HL-60 (cell line): Measurements from ENCODE around the gene ADGRL2.

ENCODE experiments used
- DNase-seq, 2 experiments: peaks; one replicate each; pipeline ENCODE4 v3.0.0-alpha.2; 2010 to 2020; ENCODE audit warnings: low read depth in 1 of 2, low spot score in 1 of 2
- H3K27ac ChIP-seq: fragments of 250-450 bp; sonication (Bioruptor Pico); replicated peaks from 2 replicates; pipeline ENCODE4 v1.5.1; 2020; ENCODE audit warnings: mild to moderate bottlenecking, moderate library complexity
- H3K27me3 ChIP-seq: fragments of 250-450 bp; sonication (Bioruptor Pico); 2 replicates; pipeline ENCODE4 v1.5.1; 2021; ENCODE audit warnings: mild to moderate bottlenecking, moderate library complexity; ENCODE audit not compliant: insufficient read depth, poor library complexity, severe bottlenecking
- H3K4me3 ChIP-seq: replicated peaks from 2 replicates; pipeline ENCODE4 v1.5.1; 2011; ENCODE audit warnings: mild to moderate bottlenecking, control low read depth, low read length; ENCODE audit not compliant: insufficient read depth
- GABPA ChIP-seq: IDR thresholded peaks from 2 replicates; pipeline ENCODE4 v1.6.1; 2012; ENCODE audit warnings: low read depth
- POLR2AphosphoS5 ChIP-seq: IDR thresholded peaks from 2 replicates; pipeline ENCODE4 v1.6.1; 2012; ENCODE audit warnings: low read depth
- SPI1 ChIP-seq: IDR thresholded peaks from 2 replicates; pipeline ENCODE4 v1.6.1; 2012; ENCODE audit warnings: low read depth, mild to moderate bottlenecking, borderline replicate concordance
- TF ChIP-seq, protein P1 (sequence below): IDR thresholded peaks from one replicate; pipeline ENCODE4 v1.5.1; 2011; ENCODE audit warnings: low read length, control low read depth, inconsistent platforms; ENCODE audit not compliant: insufficient read depth
- TF ChIP-seq, protein P2 (sequence below): IDR thresholded peaks from 2 replicates; pipeline ENCODE4 v1.6.1; 2012; ENCODE audit warnings: low read depth; ENCODE audit not compliant: insufficient replicate concordance

Gene ADGRL2

DNA sequence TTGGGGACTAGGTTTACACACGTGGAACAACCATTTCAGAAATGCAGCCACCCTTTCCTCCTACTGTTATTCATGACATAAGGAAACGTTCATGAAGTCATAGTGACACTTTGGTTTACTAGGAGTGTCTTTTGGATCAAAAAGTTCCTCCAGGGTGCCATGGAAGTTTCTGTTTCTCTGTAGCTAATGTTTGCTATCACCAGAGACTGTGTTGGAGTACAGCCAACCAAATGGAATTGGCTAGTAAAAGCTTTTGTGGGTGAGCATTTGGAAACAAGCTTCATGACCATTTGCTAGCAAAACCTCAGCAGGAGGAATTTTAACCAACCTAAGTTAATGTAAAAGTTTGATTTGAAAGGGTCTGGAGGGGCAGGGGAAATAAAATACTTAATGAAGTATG, 43.9 kb upstream of the ADGRL2 start:
- TF ChIP-seq GABPA (no peak), POLR2AphosphoS5 (no peak)
- H3K27me3 ChIP-seq = no peaks in the 10 kb centered on the region
- DNase-seq = no peak

DNA sequence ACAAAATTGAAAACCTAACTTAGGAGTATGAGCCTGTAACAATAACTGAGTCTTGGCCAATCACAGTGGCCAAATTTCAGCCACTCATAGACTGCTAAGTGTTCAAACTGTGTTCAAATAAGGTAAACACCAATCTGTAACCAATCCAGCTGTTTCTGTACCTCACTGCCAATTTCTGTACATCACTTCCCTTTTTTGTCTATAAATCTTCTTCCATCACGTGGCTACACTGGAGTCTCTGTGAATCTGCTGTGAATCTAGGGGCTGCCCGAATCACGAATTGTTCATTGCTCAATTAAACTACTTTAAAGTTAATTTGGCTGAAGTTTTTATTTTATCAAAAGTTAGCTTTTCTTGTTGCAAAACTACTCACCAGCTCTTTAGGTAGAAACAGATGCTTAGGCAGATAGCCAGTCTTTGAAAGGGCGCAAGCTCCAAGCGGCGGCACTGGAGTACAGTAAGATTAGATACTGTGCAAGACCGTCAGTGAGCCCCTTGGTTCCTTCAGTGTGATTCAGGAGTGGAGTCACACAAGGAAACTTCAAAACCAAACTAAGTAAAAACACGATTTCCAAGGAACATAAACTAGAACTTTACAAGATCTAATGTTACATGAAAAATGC, 43.2 kb upstream of the ADGRL2 start:
- H3K27ac ChIP-seq = no peak overlapping the region
- TF ChIP-seq POLR2AphosphoS5 (no peak), GABPA (no peak), SPI1 (peak; percentile 74)
- TF ChIP-seq, protein P1, sequence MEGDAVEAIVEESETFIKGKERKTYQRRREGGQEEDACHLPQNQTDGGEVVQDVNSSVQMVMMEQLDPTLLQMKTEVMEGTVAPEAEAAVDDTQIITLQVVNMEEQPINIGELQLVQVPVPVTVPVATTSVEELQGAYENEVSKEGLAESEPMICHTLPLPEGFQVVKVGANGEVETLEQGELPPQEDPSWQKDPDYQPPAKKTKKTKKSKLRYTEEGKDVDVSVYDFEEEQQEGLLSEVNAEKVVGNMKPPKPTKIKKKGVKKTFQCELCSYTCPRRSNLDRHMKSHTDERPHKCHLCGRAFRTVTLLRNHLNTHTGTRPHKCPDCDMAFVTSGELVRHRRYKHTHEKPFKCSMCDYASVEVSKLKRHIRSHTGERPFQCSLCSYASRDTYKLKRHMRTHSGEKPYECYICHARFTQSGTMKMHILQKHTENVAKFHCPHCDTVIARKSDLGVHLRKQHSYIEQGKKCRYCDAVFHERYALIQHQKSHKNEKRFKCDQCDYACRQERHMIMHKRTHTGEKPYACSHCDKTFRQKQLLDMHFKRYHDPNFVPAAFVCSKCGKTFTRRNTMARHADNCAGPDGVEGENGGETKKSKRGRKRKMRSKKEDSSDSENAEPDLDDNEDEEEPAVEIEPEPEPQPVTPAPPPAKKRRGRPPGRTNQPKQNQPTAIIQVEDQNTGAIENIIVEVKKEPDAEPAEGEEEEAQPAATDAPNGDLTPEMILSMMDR = no peak
- TF ChIP-seq, protein P2, sequence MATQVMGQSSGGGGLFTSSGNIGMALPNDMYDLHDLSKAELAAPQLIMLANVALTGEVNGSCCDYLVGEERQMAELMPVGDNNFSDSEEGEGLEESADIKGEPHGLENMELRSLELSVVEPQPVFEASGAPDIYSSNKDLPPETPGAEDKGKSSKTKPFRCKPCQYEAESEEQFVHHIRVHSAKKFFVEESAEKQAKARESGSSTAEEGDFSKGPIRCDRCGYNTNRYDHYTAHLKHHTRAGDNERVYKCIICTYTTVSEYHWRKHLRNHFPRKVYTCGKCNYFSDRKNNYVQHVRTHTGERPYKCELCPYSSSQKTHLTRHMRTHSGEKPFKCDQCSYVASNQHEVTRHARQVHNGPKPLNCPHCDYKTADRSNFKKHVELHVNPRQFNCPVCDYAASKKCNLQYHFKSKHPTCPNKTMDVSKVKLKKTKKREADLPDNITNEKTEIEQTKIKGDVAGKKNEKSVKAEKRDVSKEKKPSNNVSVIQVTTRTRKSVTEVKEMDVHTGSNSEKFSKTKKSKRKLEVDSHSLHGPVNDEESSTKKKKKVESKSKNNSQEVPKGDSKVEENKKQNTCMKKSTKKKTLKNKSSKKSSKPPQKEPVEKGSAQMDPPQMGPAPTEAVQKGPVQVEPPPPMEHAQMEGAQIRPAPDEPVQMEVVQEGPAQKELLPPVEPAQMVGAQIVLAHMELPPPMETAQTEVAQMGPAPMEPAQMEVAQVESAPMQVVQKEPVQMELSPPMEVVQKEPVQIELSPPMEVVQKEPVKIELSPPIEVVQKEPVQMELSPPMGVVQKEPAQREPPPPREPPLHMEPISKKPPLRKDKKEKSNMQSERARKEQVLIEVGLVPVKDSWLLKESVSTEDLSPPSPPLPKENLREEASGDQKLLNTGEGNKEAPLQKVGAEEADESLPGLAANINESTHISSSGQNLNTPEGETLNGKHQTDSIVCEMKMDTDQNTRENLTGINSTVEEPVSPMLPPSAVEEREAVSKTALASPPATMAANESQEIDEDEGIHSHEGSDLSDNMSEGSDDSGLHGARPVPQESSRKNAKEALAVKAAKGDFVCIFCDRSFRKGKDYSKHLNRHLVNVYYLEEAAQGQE = no peak

More for the DNA sequence above, 43.9 kb upstream of the ADGRL2 start:
- Histone ChIP-seq H3K27ac (no peak overlapping the region), H3K4me3 (no peak overlapping the region)

DNA sequence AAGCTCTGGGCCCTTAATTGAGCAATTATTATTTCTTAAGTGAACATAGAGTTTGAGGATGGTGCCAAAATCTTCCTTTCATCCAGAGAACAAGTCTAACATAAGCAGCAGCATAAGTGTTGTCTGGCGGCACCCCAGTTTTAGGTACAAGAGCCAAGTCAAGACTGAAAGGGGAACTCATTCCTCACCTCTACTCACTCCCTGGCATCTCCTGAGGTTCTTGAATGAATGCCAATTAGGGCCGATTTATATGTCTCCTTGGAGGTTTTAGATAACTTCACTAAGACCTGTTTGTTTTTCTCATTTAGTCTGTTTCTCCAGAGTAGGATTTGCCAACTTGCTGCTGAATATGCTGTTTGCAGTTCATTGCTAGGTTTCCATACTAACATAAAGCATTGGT, 42.6 kb upstream of the ADGRL2 start:
- H3K27ac ChIP-seq = no peak overlapping the region
- DNase-seq = no peak
- TF ChIP-seq, protein P2 = no peak
- TF ChIP-seq GABPA (no peak), SPI1 (no peak), POLR2AphosphoS5 (no peak)
- TF ChIP-seq, protein P1 = no peak
- no peaks in the 10 kb centered on the region for H3K27me3 ChIP-seq
- H3K4me3 ChIP-seq = no peak overlapping the region

More for the DNA sequence above, 43.2 kb upstream of the ADGRL2 start:
- Histone ChIP-seq H3K4me3 (no peak overlapping the region), H3K27me3 (no peaks in the 10 kb centered on the region)
- no peak for DNase-seq

DNA sequence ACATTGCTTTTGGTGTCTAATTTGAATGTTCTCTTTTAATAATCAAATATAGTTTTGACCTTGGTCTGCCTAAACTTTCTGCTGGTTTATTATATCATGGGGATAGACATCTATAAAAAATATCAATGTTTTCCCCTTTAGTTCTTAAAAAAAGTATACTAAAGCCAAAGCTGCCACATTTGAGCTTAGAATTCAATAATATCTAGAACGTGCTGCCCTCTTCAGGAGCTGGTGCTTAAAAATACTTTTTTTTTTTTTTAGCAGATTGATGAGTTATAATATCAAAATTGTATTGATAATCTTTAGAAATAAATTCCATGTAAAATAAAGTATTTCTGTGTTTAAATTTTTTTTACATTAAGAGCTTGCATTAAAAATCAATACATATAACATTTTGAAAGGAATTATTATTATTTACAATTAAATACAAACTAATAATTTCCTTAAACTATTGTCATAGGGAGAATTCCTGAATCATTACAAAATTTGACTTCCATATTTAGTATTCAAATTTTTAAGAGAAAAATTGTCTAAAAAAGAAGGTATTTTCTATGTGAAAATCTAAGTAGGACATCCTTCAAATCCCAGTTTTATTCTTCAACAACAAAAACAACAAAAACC, 40.1 kb upstream of the ADGRL2 start:
- TF ChIP-seq, protein P1 = no peak
- TF ChIP-seq SPI1 = no peak
- H3K27me3 ChIP-seq = no peaks in the 10 kb centered on the region
- no peak for DNase-seq
- no peak overlapping the region for H3K27ac ChIP-seq
- H3K4me3 ChIP-seq = no peak overlapping the region
